Esophagus (tissue), 2 donors: ENCODE results near the gene NAPEPLD. TPM values are rescaled to one million over a fixed set of nuclear protein-coding genes. Genes with fewer than 3 reads are reported as not detected.
"Not testable (repeated sequence)": the region's sequence is repeated elsewhere in the genome, so short reads cannot be mapped to it uniquely, and the experiment has no call there.

ENCODE experiments used
- H3K27ac ChIP-seq, 2 donors: one replicate each; pipeline ENCODE4 v1.5.1; 2013; ENCODE audit warnings: low read depth in 2 of 2, mild to moderate bottlenecking in 2 of 2, inconsistent platforms in 1 of 2, low read length in 1 of 2, moderate library complexity in 1 of 2
- H3K27me3 ChIP-seq, 2 donors: one replicate each; pipeline ENCODE4 v1.6.1; 2013; ENCODE audit warnings: low read length in 2 of 2, control low read depth in 1 of 2, mild to moderate bottlenecking in 1 of 2; ENCODE audit not compliant: insufficient read depth in 2 of 2, control insufficient read depth in 1 of 2
- H3K36me3 ChIP-seq, 2 donors: one replicate each; pipeline ENCODE4 v1.6.1; 2013; ENCODE audit warnings: low read length in 1 of 2; ENCODE audit not compliant: control insufficient read depth in 2 of 2, insufficient read depth in 2 of 2
- H3K4me1 ChIP-seq, 2 donors: one replicate each; pipeline ENCODE4 v1.6.1; 2013; ENCODE audit warnings: low read length in 1 of 2; ENCODE audit not compliant: control insufficient read depth in 2 of 2, insufficient read depth in 2 of 2
- H3K4me3 ChIP-seq, 2 donors: one replicate each; pipeline ENCODE4 v1.5.1; 2013; ENCODE audit warnings: low read length in 2 of 2, mild to moderate bottlenecking in 2 of 2, low read depth in 1 of 2, moderate library complexity in 1 of 2
- H3K9me3 ChIP-seq, 2 donors: one replicate each; pipeline ENCODE4 v1.6.1; 2013; ENCODE audit warnings: mild to moderate bottlenecking in 2 of 2, low read depth in 1 of 2, low read length in 1 of 2, moderate library complexity in 1 of 2; ENCODE audit not compliant: control insufficient read depth in 2 of 2, insufficient read depth in 1 of 2
- WGBS, 2 donors: extraction: QIAGEN DNeasy Blood & Tissue Kit; methylation state at CpG; one replicate each; pipeline ENCODE4 v1.1.7; 2013; 5-methylcytosine and 5-hydroxymethylcytosine counted together
- polyA plus RNA-seq, 2 donors: library from polyadenylated mRNA; stranded (reverse); fragments of 200-250 nt; gene quantifications; one replicate each; pipeline ENCODE4 v1.2.3, GENCODE V29; 2013
- donor health status: healthy with polysubstance abuse.
- donor health status: Bipolar disorder and iron deficiency.

Gene NAPEPLD
- polyA plus RNA-seq, 2 donors: 1.1 to 1.7 TPM

- not testable (repeated sequence) for H3K4me3 ChIP-seq, H3K4me1 ChIP-seq, H3K27ac ChIP-seq, H3K9me3 ChIP-seq, H3K27me3 ChIP-seq, H3K36me3 ChIP-seq
- 84 to 85% methylated on average over 1 of the region's 1 CpG for WGBS, 2 donors
Measured at GRCh38 chr7:103056006-103056405, 92.9 kb downstream of the NAPEPLD start.

- 92 to 97% methylated on average over 6 of the region's 6 CpGs for WGBS, 2 donors
- Histone ChIP-seq H3K27ac (no peak overlapping the region), H3K36me3 (no peaks in the 10 kb centered on the region), H3K4me1 (no peaks in the 10 kb centered on the region), H3K27me3 (no peaks in the 10 kb centered on the region), H3K4me3 (no peak overlapping the region), H3K9me3 (no peaks in the 10 kb centered on the region)
Measured at GRCh38 chr7:103051519-103051918, 97.4 kb downstream of the NAPEPLD start.

Other genes starting within 250 kb of the NAPEPLD start
- gene LRRC17, start 236.1 kb downstream of the NAPEPLD start, polyA plus RNA-seq: under 1 TPM; 0.26 to 0.27 TPM
- under 1 TPM in 1 of 2 donors, not detected in 1; 0.08 TPM for gene FBXL13, start 74.3 kb downstream of the NAPEPLD start, polyA plus RNA-seq
- 10 to 100 TPM; 14.5 to 17.7 TPM for gene ARMC10, start 74.0 kb downstream of the NAPEPLD start, polyA plus RNA-seq
- gene PMPCB, start 148.3 kb upstream of the NAPEPLD start, polyA plus RNA-seq: 10 to 100 TPM; 32.9 to 47.4 TPM
- gene DNAJC2, start 195.7 kb upstream of the NAPEPLD start, polyA plus RNA-seq: 10 to 100 TPM; 15.6 to 18.5 TPM
- 100 to 1,000 TPM in 1 of 2 donors, 10 to 100 TPM in 1; 57.9 to 115 TPM for gene PSMC2, start 198.5 kb upstream of the NAPEPLD start, polyA plus RNA-seq